Body of pancreas (tissue), 4 donors: Measurements from ENCODE around the gene KNSTRN. TPM values are rescaled to one million over a fixed set of nuclear protein-coding genes. Genes with fewer than 3 reads are reported as not detected.

Source experiments
- ATAC-seq: fragments of 150-250 bp; one replicate; pipeline ENCODE4 v1.9.1; 2016
- DNase-seq, 4 donors: peaks; one replicate each; pipeline ENCODE4 v3.0.0-alpha.2; 2019
- H3K27ac ChIP-seq, 4 donors: fragments of 200-600 bp; sonication (generic); 1 replicate in 3 of 4; 2 replicates in 1 of 4; pipeline versions ENCODE4 v1.5.1 to v1.6.1; 2016 to 2019; ENCODE audit warnings: mild to moderate bottlenecking in 1 of 4, mixed read lengths in 1 of 4, moderate library complexity in 1 of 4
- H3K27me3 ChIP-seq, 2 donors: fragments of 200-600 bp; sonication (generic); one replicate each; pipeline ENCODE4 v1.6.0; 2016; ENCODE audit warnings: mild to moderate bottlenecking in 1 of 2
- H3K36me3 ChIP-seq, 2 donors: fragments of 200-600 bp; sonication (generic); replicated peaks in 1 of 2; 2 replicates each; pipeline ENCODE4 v1.5.1; 2016; ENCODE audit warnings: low read depth in 2 of 2; ENCODE audit not compliant: insufficient read depth in 1 of 2
- H3K4me1 ChIP-seq: fragments of 200-600 bp; sonication (generic); one replicate; pipeline ENCODE4 v1.6.0; 2016
- H3K4me3 ChIP-seq, 2 donors: fragments of 200-600 bp; sonication (generic); 1 replicate in 1 of 2; 2 replicates in 1 of 2; pipeline ENCODE4 v1.5.1; 2016 to 2019
- H3K9me3 ChIP-seq, 3 donors: fragments of 200-600 bp; sonication (generic); 1 replicate in 2 of 3; 2 replicates in 1 of 3; pipeline ENCODE4 v1.5.1; 2016
- CTCF ChIP-seq, 7 experiments: fragments of 450-650 bp in 4 of 7; fragments of 200-600 bp in 3 of 7; sonication (generic) in 3 of 7; IDR thresholded peaks; one replicate each; pipeline ENCODE4 v1.5.1; 2016 to 2019; ENCODE audit warnings: antibody characterized with exemption in 7 of 7
- POLR2A ChIP-seq, 3 donors: fragments of 450-650 bp; IDR thresholded peaks; one replicate each; pipeline ENCODE4 v1.6.1; 2016; ENCODE audit warnings: antibody characterized with exemption in 3 of 3, mild to moderate bottlenecking in 2 of 3
- WGBS, 2 donors: methylation state at CpG; one replicate each; pipeline ENCODE4 v1.1.5; 2017; 5-methylcytosine and 5-hydroxymethylcytosine counted together
- intact Hi-C: fragments of 100-400 bp; cut with DNase I; formaldehyde crosslinking; loops from one replicate; pipeline ENCODE4 v1.15.1; 2023
- total RNA-seq, 2 donors: library from RNA; depleted of rRNA; stranded (reverse); fragments of >200 nt; gene quantifications; one replicate each; pipeline ENCODE4 v1.1.0, GENCODE V29; 2016

The KNSTRN gene
- total RNA-seq, 2 donors from 2014 or later = 3.3 to 5.7 TPM

- Histone ChIP-seq H3K4me3 (no peak overlapping the region), H3K27ac (no peak overlapping the region), H3K9me3 (no peaks in the 10 kb centered on the region), H3K27me3 (no peaks in the 10 kb centered on the region), H3K36me3 (peaks cover 0 to 11% of the 10 kb centered on the region in 2 donors), H3K4me1 (peaks cover 27% of the 10 kb centered on the region)
- TF ChIP-seq CTCF (IDR thresholded peaks at IDR 0.05) = no peak
- no peak for TF ChIP-seq POLR2A (IDR thresholded peaks at IDR 0.05)
- DNase-seq (no peak), ATAC-seq (no peak)
- intact Hi-C loops = no loop called here
- WGBS, 2 donors = 93 to 98% methylated on average over 11 of the region's 11 CpGs
Observed at GRCh38 chr15:40410476-40410875, 28.0 kb downstream of the KNSTRN start.

GRCh38 chr15:40412095-40412759 lies 29.7 kb downstream of the KNSTRN start:
- WGBS, 2 donors = 22 to 28% methylated on average over 6 to 7 of the region's 7 CpGs
- H3K27me3 ChIP-seq = no peaks in the 10 kb centered on the region
- intact Hi-C loops = no loop called here
- H3K4me3 ChIP-seq = no peak overlapping the region
- ATAC-seq (peak; percentile 95), DNase-seq (peak; percentile 84 to 92 (median 90))
- peaks cover 13% of the 10 kb centered on the region for H3K4me1 ChIP-seq
- TF ChIP-seq POLR2A (IDR thresholded peaks at IDR 0.05) = no peak
- no peak for TF ChIP-seq CTCF (IDR thresholded peaks at IDR 0.05)
- no peak overlapping the region for H3K27ac ChIP-seq
- peaks cover 0 to 17% of the 10 kb centered on the region in 2 donors for H3K36me3 ChIP-seq
- no peaks in the 10 kb centered on the region for H3K9me3 ChIP-seq

- ATAC-seq (no peak), DNase-seq (no peak)
- Histone ChIP-seq H3K4me3 (no peak overlapping the region), H3K9me3 (no peaks in the 10 kb centered on the region), H3K36me3 (peaks cover 0 to 17% of the 10 kb centered on the region in 2 donors), H3K27ac (no peak overlapping the region), H3K27me3 (no peaks in the 10 kb centered on the region), H3K4me1 (peaks cover 13% of the 10 kb centered on the region)
- 88 to 89% methylated on average over 9 of the region's 9 CpGs for WGBS, 2 donors
- TF ChIP-seq POLR2A (IDR thresholded peaks at IDR 0.05) = no peak
- no peak for TF ChIP-seq CTCF (IDR thresholded peaks at IDR 0.05)
- intact Hi-C loops = no loop called here
Observed at GRCh38 chr15:40413036-40413435, 30.5 kb downstream of the KNSTRN start.

- 90 to 94% methylated on average over 5 to 6 of the region's 7 CpGs for WGBS, 2 donors
- intact Hi-C loops = loop anchor here (5.0 kb wide), 1 partner anchor 48 kb away; no protein-coding TSS in a partner anchor
- ATAC-seq = no peak
Observed at GRCh38 chr15:40414816-40415215, 32.3 kb downstream of the KNSTRN start.

More at GRCh38 chr15:40414816-40415215, 32.3 kb downstream of the KNSTRN start:
- Histone ChIP-seq H3K27ac (no peak overlapping the region), H3K4me1 (peaks cover 20% of the 10 kb centered on the region), H3K27me3 (no peaks in the 10 kb centered on the region), H3K4me3 (no peak overlapping the region), H3K36me3 (peaks cover 0 to 17% of the 10 kb centered on the region in 2 donors), H3K9me3 (no peaks in the 10 kb centered on the region)
- TF ChIP-seq CTCF (IDR thresholded peaks at IDR 0.05) = no peak
- no peak for TF ChIP-seq POLR2A (IDR thresholded peaks at IDR 0.05)
- DNase-seq = no peak
